Effector CD8-positive, alpha-beta T cell (primary cell): Measurements from ENCODE around the gene CRYL1.

ENCODE experiments used
- DNase-seq: peaks from one replicate; lab custom pipeline; 2025; lab: John Stamatoyannopoulos, UW

The CRYL1 gene

GRCh38 chr13:20494656-20495055 is 31.0 kb downstream of the CRYL1 start:
- no peak for DNase-seq

GRCh38 chr13:20492641-20493040 is 33.0 kb downstream of the CRYL1 start:
- DNase-seq = peak; percentile 4

GRCh38 chr13:20491926-20492435 is 33.7 kb downstream of the CRYL1 start:
- DNase-seq = no peak

GRCh38 chr13:20489185-20489820 is 36.4 kb downstream of the CRYL1 start:
- DNase-seq = no peak

- no peak for DNase-seq
Measured at GRCh38 chr13:20487927-20488326, 37.7 kb downstream of the CRYL1 start.

GRCh38 chr13:20482787-20483186 is 42.9 kb downstream of the CRYL1 start:
- DNase-seq = no peak

- no peak for DNase-seq
Measured at GRCh38 chr13:20482275-20482761, 43.3 kb downstream of the CRYL1 start.

GRCh38 chr13:20477394-20477793 is 48.3 kb downstream of the CRYL1 start:
- no peak for DNase-seq

GRCh38 chr13:20475927-20476691 is 49.5 kb downstream of the CRYL1 start:
- peak; percentile 34 for DNase-seq

- DNase-seq = no peak
Measured at GRCh38 chr13:20474515-20474914, 51.1 kb downstream of the CRYL1 start.

- DNase-seq = no peak
Measured at GRCh38 chr13:20473888-20474287, 51.8 kb downstream of the CRYL1 start.

GRCh38 chr13:20473139-20473538 is 52.5 kb downstream of the CRYL1 start:
- DNase-seq = no peak

- no peak for DNase-seq
Measured at GRCh38 chr13:20472531-20472930, 53.1 kb downstream of the CRYL1 start.

- no peak for DNase-seq
Measured at GRCh38 chr13:20470136-20470535, 55.5 kb downstream of the CRYL1 start.

GRCh38 chr13:20466371-20466770 is 59.3 kb downstream of the CRYL1 start:
- DNase-seq = no peak

GRCh38 chr13:20465218-20465879 is 60.3 kb downstream of the CRYL1 start:
- no peak for DNase-seq

- no peak for DNase-seq
Measured at GRCh38 chr13:20462921-20463320, 62.7 kb downstream of the CRYL1 start.

- no peak for DNase-seq
Measured at GRCh38 chr13:20462533-20462915, 63.1 kb downstream of the CRYL1 start.

- no peak for DNase-seq
Measured at GRCh38 chr13:20461860-20462532, 63.7 kb downstream of the CRYL1 start.

- DNase-seq = no peak
Measured at GRCh38 chr13:20461481-20461859, 64.2 kb downstream of the CRYL1 start.

- DNase-seq = no peak
Measured at GRCh38 chr13:20460761-20461160, 64.9 kb downstream of the CRYL1 start.

GRCh38 chr13:20457670-20458069 is 68.0 kb downstream of the CRYL1 start:
- no peak for DNase-seq
